WTC11 (cell line): Measurements from ENCODE around the gene F2RL2. TPM values are rescaled to one million over a fixed set of nuclear protein-coding genes. Genes with fewer than 3 reads are reported as not detected.
A peak's percentile ranks its signal among the peaks of the same experiment; 100 is the strongest.

Experiments used
- ATAC-seq: fragments of 200-7000 bp; cut with Tn5 transposase; 2 replicates; pipeline ENCODE4 v1.10.0; 2021; ENCODE audit warnings: mild to moderate bottlenecking, moderate library complexity
- CTCF ChIA-PET: fragments of 300-600 bp; sonication (Branson Sonifier 250); formaldehyde crosslinking; loops from one replicate; lab custom pipeline; 2021; ENCODE audit warnings: antibody characterized with exemption; lab: Charles Lee
- POLR2A ChIA-PET: fragments of 350-600 bp; sonication (Branson Sonifier 250); formaldehyde crosslinking; loops from one replicate; lab custom pipeline; 2021; ENCODE audit warnings: antibody characterized with exemption; lab: Charles Lee
- DNase-seq: peaks from one replicate; pipeline ENCODE4 v3.0.0; 2021; ENCODE audit warnings: low spot score
- H3K27ac Mint-ChIP-seq: 2 replicates; pipeline ENCODE4 v1.8.0; 2021; ENCODE audit warnings: mixed read lengths
- H3K27me3 Mint-ChIP-seq: 2 replicates; pipeline ENCODE4 v1.8.0; 2021; ENCODE audit warnings: low read depth, mild to moderate bottlenecking, moderate library complexity, mixed read lengths
- H3K36me3 Mint-ChIP-seq: 2 replicates; pipeline ENCODE4 v1.8.0; 2021; ENCODE audit warnings: mixed read lengths
- H3K4me1 Mint-ChIP-seq: 2 replicates; pipeline ENCODE4 v1.8.0; 2022; ENCODE audit warnings: mixed read lengths
- H3K4me3 Mint-ChIP-seq: 2 replicates; pipeline ENCODE4 v1.8.0; 2021; ENCODE audit warnings: mild to moderate bottlenecking, moderate library complexity, mixed read lengths
- H3K9me3 Mint-ChIP-seq: 2 replicates; pipeline ENCODE4 v1.8.0; 2021; ENCODE audit warnings: mixed read lengths
- CREB1 ChIP-seq: sonication (generic); formaldehyde crosslinking; IDR thresholded peaks from 2 replicates; pipeline ENCODE4 v1.8.0; 2023; ENCODE audit warnings: mild to moderate bottlenecking, missing genetic modification reagents
- EMX1 ChIP-seq: fragments of 250-450 bp; sonication (Bioruptor Pico); IDR thresholded peaks from 2 replicates; pipeline ENCODE4 v1.8.0; 2021; ENCODE audit warnings: mild to moderate bottlenecking
- JUN ChIP-seq: sonication (generic); formaldehyde crosslinking; IDR thresholded peaks from 2 replicates; pipeline ENCODE4 v1.8.0; 2023; ENCODE audit warnings: mild to moderate bottlenecking, missing genetic modification reagents
- KAT7 ChIP-seq: sonication (generic); formaldehyde crosslinking; IDR thresholded peaks from 2 replicates; pipeline ENCODE4 v1.8.1; 2023; ENCODE audit warnings: missing genetic modification reagents, mild to moderate bottlenecking, borderline replicate concordance
- ZNF138 ChIP-seq: sonication (generic); formaldehyde crosslinking; conservative IDR thresholded peaks from 2 replicates; pipeline ENCODE4 v1.8.1; 2022; ENCODE audit warnings: mild to moderate bottlenecking, moderate library complexity, missing genetic modification reagents
- ZNF232 ChIP-seq: sonication (generic); formaldehyde crosslinking; IDR thresholded peaks from 2 replicates; pipeline ENCODE4 v1.8.0; 2022; ENCODE audit warnings: mild to moderate bottlenecking, missing genetic modification reagents
- ZNF263 ChIP-seq: sonication (generic); formaldehyde crosslinking; IDR thresholded peaks from 2 replicates; pipeline ENCODE4 v1.8.1; 2022; ENCODE audit warnings: low read depth, mild to moderate bottlenecking, moderate library complexity, missing genetic modification reagents
- ZNF416 ChIP-seq: fragments of 250-450 bp; sonication (Bioruptor Pico); IDR thresholded peaks from 2 replicates; pipeline ENCODE4 v1.9.0; 2021; ENCODE audit warnings: mild to moderate bottlenecking, inconsistent platforms
- total RNA-seq: library from RNA; stranded (reverse); gene quantifications from 3 replicates; pipeline ENCODE4 v1.2.3, GENCODE V29; 2021
- TF ChIP-seq, protein P1 (sequence below): sonication (generic); formaldehyde crosslinking; IDR thresholded peaks from 2 replicates; pipeline ENCODE4 v1.8.1; 2022; ENCODE audit warnings: low read depth, mild to moderate bottlenecking, moderate library complexity, missing genetic modification reagents, borderline replicate concordance
- TF ChIP-seq, protein P2 (sequence below): sonication (generic); formaldehyde crosslinking; IDR thresholded peaks from 2 replicates; pipeline ENCODE4 v1.8.0; 2023; ENCODE audit warnings: mild to moderate bottlenecking, missing genetic modification reagents
- TF ChIP-seq, protein P3 (sequence below): sonication (generic); formaldehyde crosslinking; IDR thresholded peaks from 2 replicates; pipeline ENCODE4 v1.8.1; 2022; ENCODE audit warnings: missing genetic modification reagents, borderline replicate concordance
- TF ChIP-seq, protein P4 (sequence below): fragments of 200-600 bp; IDR thresholded peaks from 2 replicates; pipeline ENCODE4 v1.8.0; 2022; ENCODE audit warnings: antibody characterized with exemption
- TF ChIP-seq, protein P5 (sequence below): sonication (generic); formaldehyde crosslinking; IDR thresholded peaks from 2 replicates; pipeline ENCODE4 v1.8.1; 2022; ENCODE audit warnings: mild to moderate bottlenecking, missing genetic modification reagents, moderate library complexity, borderline replicate concordance
- TF ChIP-seq, protein P6 (sequence below): sonication (generic); formaldehyde crosslinking; conservative IDR thresholded peaks from 2 replicates; pipeline ENCODE4 v1.8.1; 2022; ENCODE audit warnings: mild to moderate bottlenecking, missing genetic modification reagents

The F2RL2 gene
- total RNA-seq, 1 experiment from 2014 or later, result not detected

DNA sequence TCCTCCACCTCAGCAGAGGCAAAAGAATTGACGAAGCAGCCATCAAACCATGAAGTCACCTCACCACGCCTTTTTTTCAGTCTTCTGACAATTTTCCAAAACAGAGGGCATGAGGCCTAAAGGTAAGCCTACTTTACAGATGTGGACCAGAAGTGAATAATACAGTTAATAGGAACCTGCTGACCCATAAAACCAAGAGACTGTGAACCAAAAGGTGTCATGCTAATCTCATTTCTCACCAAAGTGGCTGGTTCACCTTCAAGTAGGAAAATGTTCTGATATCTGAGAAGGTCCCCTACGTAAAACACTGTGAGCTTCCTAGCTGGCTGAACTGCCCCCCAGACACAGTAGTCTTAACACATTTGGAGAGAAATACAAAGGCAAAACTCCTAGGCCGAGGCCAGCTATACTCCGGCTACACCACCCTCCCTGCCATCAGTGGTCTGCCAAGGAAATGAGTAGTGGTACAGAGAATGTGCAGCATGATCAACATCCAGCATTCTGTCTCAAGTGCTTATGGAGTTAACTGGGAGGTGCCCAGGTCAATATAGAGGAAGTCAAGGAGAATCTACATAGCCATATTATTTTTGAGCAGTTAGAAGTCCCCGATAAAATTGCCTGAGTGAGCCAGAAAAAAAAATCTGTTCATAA is 19.3 kb upstream of the F2RL2 start:
- peaks cover 6% of the 10 kb centered on the region for H3K9me3 Mint-ChIP-seq
- H3K4me1 Mint-ChIP-seq, result peaks cover 11% of the 10 kb centered on the region
- H3K4me3 Mint-ChIP-seq, result no peak overlapping the region
- no peaks in the 10 kb centered on the region for H3K27me3 Mint-ChIP-seq
- ChIA-PET CTCF (no interaction called here), POLR2A (no interaction called here)
- ATAC-seq (no peak), DNase-seq (no peak)
- H3K36me3 Mint-ChIP-seq, result peaks cover 22% of the 10 kb centered on the region
- TF ChIP-seq, protein P1, sequence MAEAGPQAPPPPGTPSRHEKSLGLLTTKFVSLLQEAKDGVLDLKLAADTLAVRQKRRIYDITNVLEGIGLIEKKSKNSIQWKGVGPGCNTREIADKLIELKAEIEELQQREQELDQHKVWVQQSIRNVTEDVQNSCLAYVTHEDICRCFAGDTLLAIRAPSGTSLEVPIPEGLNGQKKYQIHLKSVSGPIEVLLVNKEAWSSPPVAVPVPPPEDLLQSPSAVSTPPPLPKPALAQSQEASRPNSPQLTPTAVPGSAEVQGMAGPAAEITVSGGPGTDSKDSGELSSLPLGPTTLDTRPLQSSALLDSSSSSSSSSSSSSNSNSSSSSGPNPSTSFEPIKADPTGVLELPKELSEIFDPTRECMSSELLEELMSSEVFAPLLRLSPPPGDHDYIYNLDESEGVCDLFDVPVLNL (CRISPR knock-in tag), result no peak
- no peak for TF ChIP-seq ZNF416 (CRISPR knock-in tag)
- TF ChIP-seq, protein P2, sequence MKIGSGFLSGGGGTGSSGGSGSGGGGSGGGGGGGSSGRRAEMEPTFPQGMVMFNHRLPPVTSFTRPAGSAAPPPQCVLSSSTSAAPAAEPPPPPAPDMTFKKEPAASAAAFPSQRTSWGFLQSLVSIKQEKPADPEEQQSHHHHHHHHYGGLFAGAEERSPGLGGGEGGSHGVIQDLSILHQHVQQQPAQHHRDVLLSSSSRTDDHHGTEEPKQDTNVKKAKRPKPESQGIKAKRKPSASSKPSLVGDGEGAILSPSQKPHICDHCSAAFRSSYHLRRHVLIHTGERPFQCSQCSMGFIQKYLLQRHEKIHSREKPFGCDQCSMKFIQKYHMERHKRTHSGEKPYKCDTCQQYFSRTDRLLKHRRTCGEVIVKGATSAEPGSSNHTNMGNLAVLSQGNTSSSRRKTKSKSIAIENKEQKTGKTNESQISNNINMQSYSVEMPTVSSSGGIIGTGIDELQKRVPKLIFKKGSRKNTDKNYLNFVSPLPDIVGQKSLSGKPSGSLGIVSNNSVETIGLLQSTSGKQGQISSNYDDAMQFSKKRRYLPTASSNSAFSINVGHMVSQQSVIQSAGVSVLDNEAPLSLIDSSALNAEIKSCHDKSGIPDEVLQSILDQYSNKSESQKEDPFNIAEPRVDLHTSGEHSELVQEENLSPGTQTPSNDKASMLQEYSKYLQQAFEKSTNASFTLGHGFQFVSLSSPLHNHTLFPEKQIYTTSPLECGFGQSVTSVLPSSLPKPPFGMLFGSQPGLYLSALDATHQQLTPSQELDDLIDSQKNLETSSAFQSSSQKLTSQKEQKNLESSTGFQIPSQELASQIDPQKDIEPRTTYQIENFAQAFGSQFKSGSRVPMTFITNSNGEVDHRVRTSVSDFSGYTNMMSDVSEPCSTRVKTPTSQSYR (CRISPR knock-in tag), result no peak
- TF ChIP-seq, protein P3, sequence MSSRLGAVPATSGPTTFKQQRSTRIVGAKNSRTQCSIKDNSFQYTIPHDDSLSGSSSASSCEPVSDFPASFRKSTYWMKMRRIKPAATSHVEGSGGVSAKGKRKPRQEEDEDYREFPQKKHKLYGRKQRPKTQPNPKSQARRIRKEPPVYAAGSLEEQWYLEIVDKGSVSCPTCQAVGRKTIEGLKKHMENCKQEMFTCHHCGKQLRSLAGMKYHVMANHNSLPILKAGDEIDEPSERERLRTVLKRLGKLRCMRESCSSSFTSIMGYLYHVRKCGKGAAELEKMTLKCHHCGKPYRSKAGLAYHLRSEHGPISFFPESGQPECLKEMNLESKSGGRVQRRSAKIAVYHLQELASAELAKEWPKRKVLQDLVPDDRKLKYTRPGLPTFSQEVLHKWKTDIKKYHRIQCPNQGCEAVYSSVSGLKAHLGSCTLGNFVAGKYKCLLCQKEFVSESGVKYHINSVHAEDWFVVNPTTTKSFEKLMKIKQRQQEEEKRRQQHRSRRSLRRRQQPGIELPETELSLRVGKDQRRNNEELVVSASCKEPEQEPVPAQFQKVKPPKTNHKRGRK, result no peak
- TF ChIP-seq JUN, result no peak
- no peak for TF ChIP-seq EMX1
- H3K27ac Mint-ChIP-seq, result no peak overlapping the region

DNA sequence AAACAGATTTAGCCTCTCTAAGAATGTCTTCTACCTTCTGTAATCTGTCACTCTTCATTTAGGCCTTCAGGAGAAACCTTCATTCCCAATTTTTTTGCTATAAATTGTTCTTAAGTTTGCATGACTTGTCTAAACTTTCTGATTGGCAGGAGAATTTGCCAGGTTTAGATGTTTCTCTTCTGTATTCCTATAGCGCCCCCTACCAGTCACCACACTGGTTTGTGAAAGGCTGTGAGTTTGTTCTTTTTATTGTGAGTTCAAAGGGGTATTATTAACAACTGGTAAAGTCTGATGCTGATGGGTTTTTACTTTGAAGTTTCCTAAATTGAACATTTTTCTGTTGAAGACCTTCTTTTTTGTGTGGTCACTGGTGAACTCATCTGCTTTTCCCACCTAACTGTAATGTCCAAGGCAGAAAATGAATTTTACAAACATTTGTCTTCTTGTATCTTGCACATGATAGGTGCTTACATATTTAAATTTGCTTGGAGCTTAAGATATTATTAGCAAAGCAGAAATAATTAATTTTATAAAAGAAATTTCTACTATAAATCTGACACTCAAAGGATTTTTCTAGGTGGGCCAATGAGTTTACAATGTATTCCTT is 18.4 kb upstream of the F2RL2 start:
- Mint-ChIP-seq H3K9me3 (peaks cover 6% of the 10 kb centered on the region), H3K4me1 (peaks cover 11% of the 10 kb centered on the region), H3K27ac (no peak overlapping the region; the same call in 1 of the 2 replicates), H3K27me3 (no peaks in the 10 kb centered on the region), H3K4me3 (no peak overlapping the region), H3K36me3 (peaks cover 23% of the 10 kb centered on the region)
- ATAC-seq, result peak; percentile 64; the same call in 1 of the 2 replicates
- TF ChIP-seq, protein P4, sequence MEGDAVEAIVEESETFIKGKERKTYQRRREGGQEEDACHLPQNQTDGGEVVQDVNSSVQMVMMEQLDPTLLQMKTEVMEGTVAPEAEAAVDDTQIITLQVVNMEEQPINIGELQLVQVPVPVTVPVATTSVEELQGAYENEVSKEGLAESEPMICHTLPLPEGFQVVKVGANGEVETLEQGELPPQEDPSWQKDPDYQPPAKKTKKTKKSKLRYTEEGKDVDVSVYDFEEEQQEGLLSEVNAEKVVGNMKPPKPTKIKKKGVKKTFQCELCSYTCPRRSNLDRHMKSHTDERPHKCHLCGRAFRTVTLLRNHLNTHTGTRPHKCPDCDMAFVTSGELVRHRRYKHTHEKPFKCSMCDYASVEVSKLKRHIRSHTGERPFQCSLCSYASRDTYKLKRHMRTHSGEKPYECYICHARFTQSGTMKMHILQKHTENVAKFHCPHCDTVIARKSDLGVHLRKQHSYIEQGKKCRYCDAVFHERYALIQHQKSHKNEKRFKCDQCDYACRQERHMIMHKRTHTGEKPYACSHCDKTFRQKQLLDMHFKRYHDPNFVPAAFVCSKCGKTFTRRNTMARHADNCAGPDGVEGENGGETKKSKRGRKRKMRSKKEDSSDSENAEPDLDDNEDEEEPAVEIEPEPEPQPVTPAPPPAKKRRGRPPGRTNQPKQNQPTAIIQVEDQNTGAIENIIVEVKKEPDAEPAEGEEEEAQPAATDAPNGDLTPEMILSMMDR, result peak; percentile 86
- no peak for TF ChIP-seq ZNF138 (CRISPR knock-in tag)
- DNase-seq, result peak; percentile 75
- ChIA-PET CTCF (interaction anchor here (1.0 to 1.5 kb wide), 3 partner anchors 40 to 466 kb away, joined by 3 to 11 read pairs (median 4); no protein-coding TSS in a partner anchor), POLR2A (no interaction called here)

DNA sequence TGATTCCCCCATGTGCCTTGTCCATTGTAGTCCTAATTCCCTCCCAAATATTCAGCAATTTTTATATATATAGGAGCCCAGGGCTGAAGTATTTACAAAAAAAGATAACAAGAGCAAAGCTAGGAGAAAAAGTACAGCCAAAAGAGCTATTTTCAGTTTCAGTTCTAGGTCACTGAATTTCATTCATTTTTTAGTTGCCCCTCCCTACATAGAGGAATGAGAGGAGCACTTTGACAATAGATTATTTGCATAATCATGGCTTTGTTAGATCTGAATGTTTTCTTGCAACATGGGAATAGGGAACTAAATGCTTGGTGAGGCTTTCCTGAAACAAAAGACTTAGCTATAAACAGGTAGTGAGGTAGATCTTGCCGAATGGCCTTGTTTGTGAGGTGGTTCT is 15.3 kb upstream of the F2RL2 start:
- DNase-seq (no peak), ATAC-seq (no peak)
- ChIA-PET CTCF (interaction anchor here (0.8 to 2.5 kb wide), 6 partner anchors 13 to 312 kb away, joined by 3 to 11 read pairs (median 6); no protein-coding TSS in a partner anchor), POLR2A (no interaction called here)
- Mint-ChIP-seq H3K4me3 (no peak overlapping the region), H3K27me3 (no peaks in the 10 kb centered on the region), H3K9me3 (no peaks in the 10 kb centered on the region), H3K27ac (peak overlapping the region; percentile 23; the same call in 1 of the 2 replicates), H3K4me1 (peaks cover 13% of the 10 kb centered on the region), H3K36me3 (peaks cover 10% of the 10 kb centered on the region)
- TF ChIP-seq, protein P3, result no peak
- TF ChIP-seq, protein P5, sequence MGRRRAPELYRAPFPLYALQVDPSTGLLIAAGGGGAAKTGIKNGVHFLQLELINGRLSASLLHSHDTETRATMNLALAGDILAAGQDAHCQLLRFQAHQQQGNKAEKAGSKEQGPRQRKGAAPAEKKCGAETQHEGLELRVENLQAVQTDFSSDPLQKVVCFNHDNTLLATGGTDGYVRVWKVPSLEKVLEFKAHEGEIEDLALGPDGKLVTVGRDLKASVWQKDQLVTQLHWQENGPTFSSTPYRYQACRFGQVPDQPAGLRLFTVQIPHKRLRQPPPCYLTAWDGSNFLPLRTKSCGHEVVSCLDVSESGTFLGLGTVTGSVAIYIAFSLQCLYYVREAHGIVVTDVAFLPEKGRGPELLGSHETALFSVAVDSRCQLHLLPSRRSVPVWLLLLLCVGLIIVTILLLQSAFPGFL (CRISPR knock-in tag), result no peak
- TF ChIP-seq CREB1 (CRISPR knock-in tag), result no peak
- no peak for TF ChIP-seq ZNF263 (CRISPR knock-in tag)
- TF ChIP-seq KAT7 (CRISPR knock-in tag), result no peak
- TF ChIP-seq, protein P4, result no peak
- TF ChIP-seq, protein P6, sequence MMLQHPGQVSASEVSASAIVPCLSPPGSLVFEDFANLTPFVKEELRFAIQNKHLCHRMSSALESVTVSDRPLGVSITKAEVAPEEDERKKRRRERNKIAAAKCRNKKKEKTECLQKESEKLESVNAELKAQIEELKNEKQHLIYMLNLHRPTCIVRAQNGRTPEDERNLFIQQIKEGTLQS (CRISPR knock-in tag), result no peak
- no peak for TF ChIP-seq ZNF232 (CRISPR knock-in tag)
